HG02678 (cell line): ENCODE data around the gene MPG.
"Not testable (repeated sequence)": the region's sequence is repeated elsewhere in the genome, so short reads cannot be mapped to it uniquely, and the experiment has no call there.

Experiments used
- ATAC-seq: cut with Tn5 transposase; IDR thresholded peaks from one replicate; pipeline ENCODE4 v1.9.1; 2021; ENCODE audit warnings: mild to moderate bottlenecking, moderate library complexity; ENCODE audit not compliant: unreplicated experiment

MPG gene

GRCh38 chr16:77807-78443 is at the start of gene MPG:
MPG (plus strand) TSS chr16:78225; CDS start chr16:78310, 85 bp downstream.
- peak; percentile 77 for ATAC-seq

- ATAC-seq: not testable (repeated sequence)
Measured at GRCh38 chr16:30627-31026, 47.4 kb upstream of the MPG start.

GRCh38 chr16:33154-33876 is 44.7 kb upstream of the MPG start:
- ATAC-seq: not testable (repeated sequence)

GRCh38 chr16:33877-34647 is 44.0 kb upstream of the MPG start:
- no peak for ATAC-seq

- no peak for ATAC-seq
Measured at GRCh38 chr16:34648-34987, 43.4 kb upstream of the MPG start.

GRCh38 chr16:35011-35677 is 42.9 kb upstream of the MPG start:
- no peak for ATAC-seq

GRCh38 chr16:35678-36305 is 42.2 kb upstream of the MPG start:
- no peak for ATAC-seq

GRCh38 chr16:36336-36984 is 41.6 kb upstream of the MPG start:
- no peak for ATAC-seq

GRCh38 chr16:37511-37910 is 40.5 kb upstream of the MPG start:
- no peak for ATAC-seq

GRCh38 chr16:38206-38605 is 39.8 kb upstream of the MPG start:
- ATAC-seq: not testable (repeated sequence)

GRCh38 chr16:38941-39892 is 38.8 kb upstream of the MPG start:
- ATAC-seq: peak; percentile 82

- ATAC-seq: no peak
Measured at GRCh38 chr16:41439-42068, 36.5 kb upstream of the MPG start.

GRCh38 chr16:42069-42457 is 36.0 kb upstream of the MPG start:
- ATAC-seq: no peak

- ATAC-seq: no peak
Measured at GRCh38 chr16:42691-43090, 35.3 kb upstream of the MPG start.

- no peak for ATAC-seq
Measured at GRCh38 chr16:43294-43693, 34.7 kb upstream of the MPG start.

- ATAC-seq: no peak
Measured at GRCh38 chr16:44655-45054, 33.4 kb upstream of the MPG start.

- ATAC-seq: no peak
Measured at GRCh38 chr16:45454-45853, 32.6 kb upstream of the MPG start.

- not testable (repeated sequence) for ATAC-seq
Measured at GRCh38 chr16:46510-46909, 31.5 kb upstream of the MPG start.

GRCh38 chr16:47234-47633 is 30.8 kb upstream of the MPG start:
- no peak for ATAC-seq
